Hepatic stellate cell (primary cell): Measurements from ENCODE around the gene TRMT10C.
"Not testable (repeated sequence)": the region's sequence is repeated elsewhere in the genome, so short reads cannot be mapped to it uniquely, and the experiment has no call there.

ENCODE experiments used
- DNase-seq: peaks from one replicate; pipeline ENCODE4 v3.0.0; 2011; ENCODE audit warnings: low spot score

The TRMT10C gene

GRCh38 chr3:101548527-101549105, 13.1 kb upstream of the TRMT10C start:
- DNase-seq: no peak

- DNase-seq: no peak
Measured at GRCh38 chr3:101549473-101549872, 12.2 kb upstream of the TRMT10C start.

GRCh38 chr3:101551359-101552081, 10.1 kb upstream of the TRMT10C start:
- DNase-seq: not testable (repeated sequence)

GRCh38 chr3:101553381-101553780, 8.3 kb upstream of the TRMT10C start:
- DNase-seq: not testable (repeated sequence)

- no peak for DNase-seq
Measured at GRCh38 chr3:101556064-101556463, 5.6 kb upstream of the TRMT10C start.

- peak; percentile 57 for DNase-seq
Measured at GRCh38 chr3:101567528-101568317, 6.1 kb downstream of the TRMT10C start.

- no peak for DNase-seq
Measured at GRCh38 chr3:101571028-101571895, 9.6 kb downstream of the TRMT10C start.

- peak; percentile 90 for DNase-seq
Measured at GRCh38 chr3:101573449-101574387, 12.1 kb downstream of the TRMT10C start, which contains the start of gene PCNP. Gene PCNP (plus strand): TSS chr3:101574180. CDS start chr3:101574216, 36 bp downstream.

- DNase-seq: peak; percentile 33
Measured at GRCh38 chr3:101574388-101575112, 12.9 kb downstream of the TRMT10C start.

GRCh38 chr3:101577286-101577685, 15.6 kb downstream of the TRMT10C start:
- no peak for DNase-seq

GRCh38 chr3:101588616-101589015, 26.9 kb downstream of the TRMT10C start:
- DNase-seq: no peak

GRCh38 chr3:101591071-101591470, 29.4 kb downstream of the TRMT10C start:
- DNase-seq: no peak

- DNase-seq: no peak
Measured at GRCh38 chr3:101602731-101603130, 41.1 kb downstream of the TRMT10C start.

GRCh38 chr3:101603184-101603583, 41.5 kb downstream of the TRMT10C start:
- no peak for DNase-seq

- not testable (repeated sequence) for DNase-seq
Measured at GRCh38 chr3:101605398-101605797, 43.7 kb downstream of the TRMT10C start.

GRCh38 chr3:101611023-101611422, 49.4 kb downstream of the TRMT10C start:
- DNase-seq: no peak

- not testable (repeated sequence) for DNase-seq
Measured at GRCh38 chr3:101613014-101613413, 51.3 kb downstream of the TRMT10C start.

- DNase-seq: no peak
Measured at GRCh38 chr3:101615525-101615924, 53.9 kb downstream of the TRMT10C start.
